ENCODE results near the gene ACSF3. TPM values are rescaled to one million over a fixed set of nuclear protein-coding genes. Genes with fewer than 3 reads are reported as not detected.

Gene ACSF3
- total and polyA plus RNA-seq, 4 donors: 15.3 to 27.3 (median 18.8) TPM

DNA sequence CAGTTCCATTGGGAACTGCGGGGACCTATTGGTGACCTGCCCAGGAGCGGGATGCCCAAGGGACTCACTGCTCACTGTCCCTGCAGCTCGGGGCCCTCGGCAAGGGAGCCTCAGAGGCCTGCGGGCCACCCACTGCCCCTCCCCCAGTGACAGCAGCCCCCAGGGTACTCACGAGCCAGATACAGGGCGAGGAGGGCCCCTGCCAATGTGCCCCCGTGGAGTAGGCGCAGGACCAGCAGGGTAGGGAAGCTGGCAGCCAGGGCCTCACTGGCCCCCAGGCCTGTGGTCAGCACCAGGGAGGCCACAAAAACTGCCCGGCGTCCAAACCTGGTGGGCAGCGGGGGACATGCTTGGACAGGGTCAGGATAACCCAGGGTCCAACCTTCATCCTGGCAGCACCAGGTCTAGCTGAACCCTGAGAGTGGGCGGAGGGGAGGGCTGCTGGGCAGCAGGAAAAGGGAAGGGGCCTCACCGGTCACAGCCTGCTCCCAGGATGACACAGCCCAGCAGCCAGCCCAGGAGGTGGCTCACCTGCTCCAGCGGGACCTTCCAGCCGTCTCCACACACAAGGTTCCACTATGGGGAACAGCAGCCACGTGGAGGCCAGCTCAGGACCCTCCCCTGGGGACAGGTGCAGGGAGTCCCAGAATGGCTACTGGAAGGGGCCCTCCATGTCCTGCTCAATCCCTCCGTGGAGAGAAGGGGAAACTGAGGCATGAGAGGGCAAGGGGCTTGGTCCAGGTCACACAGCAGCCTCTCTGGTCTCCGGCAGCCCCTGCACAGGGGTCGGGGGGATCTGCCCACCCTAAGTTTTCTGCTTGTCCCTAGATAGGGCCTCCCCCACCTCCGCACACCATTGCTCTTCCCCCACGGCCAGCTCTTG, 105.8 kb downstream of the ACSF3 start (continued):
- TF ChIP-seq, protein P1, sequence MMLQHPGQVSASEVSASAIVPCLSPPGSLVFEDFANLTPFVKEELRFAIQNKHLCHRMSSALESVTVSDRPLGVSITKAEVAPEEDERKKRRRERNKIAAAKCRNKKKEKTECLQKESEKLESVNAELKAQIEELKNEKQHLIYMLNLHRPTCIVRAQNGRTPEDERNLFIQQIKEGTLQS (IDR thresholded peaks at IDR 0.05): no peak
- TF ChIP-seq, protein P2, sequence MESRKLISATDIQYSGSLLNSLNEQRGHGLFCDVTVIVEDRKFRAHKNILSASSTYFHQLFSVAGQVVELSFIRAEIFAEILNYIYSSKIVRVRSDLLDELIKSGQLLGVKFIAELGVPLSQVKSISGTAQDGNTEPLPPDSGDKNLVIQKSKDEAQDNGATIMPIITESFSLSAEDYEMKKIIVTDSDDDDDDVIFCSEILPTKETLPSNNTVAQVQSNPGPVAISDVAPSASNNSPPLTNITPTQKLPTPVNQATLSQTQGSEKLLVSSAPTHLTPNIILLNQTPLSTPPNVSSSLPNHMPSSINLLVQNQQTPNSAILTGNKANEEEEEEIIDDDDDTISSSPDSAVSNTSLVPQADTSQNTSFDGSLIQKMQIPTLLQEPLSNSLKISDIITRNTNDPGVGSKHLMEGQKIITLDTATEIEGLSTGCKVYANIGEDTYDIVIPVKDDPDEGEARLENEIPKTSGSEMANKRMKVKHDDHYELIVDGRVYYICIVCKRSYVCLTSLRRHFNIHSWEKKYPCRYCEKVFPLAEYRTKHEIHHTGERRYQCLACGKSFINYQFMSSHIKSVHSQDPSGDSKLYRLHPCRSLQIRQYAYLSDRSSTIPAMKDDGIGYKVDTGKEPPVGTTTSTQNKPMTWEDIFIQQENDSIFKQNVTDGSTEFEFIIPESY (IDR thresholded peaks at IDR 0.05): no peak

DNA sequence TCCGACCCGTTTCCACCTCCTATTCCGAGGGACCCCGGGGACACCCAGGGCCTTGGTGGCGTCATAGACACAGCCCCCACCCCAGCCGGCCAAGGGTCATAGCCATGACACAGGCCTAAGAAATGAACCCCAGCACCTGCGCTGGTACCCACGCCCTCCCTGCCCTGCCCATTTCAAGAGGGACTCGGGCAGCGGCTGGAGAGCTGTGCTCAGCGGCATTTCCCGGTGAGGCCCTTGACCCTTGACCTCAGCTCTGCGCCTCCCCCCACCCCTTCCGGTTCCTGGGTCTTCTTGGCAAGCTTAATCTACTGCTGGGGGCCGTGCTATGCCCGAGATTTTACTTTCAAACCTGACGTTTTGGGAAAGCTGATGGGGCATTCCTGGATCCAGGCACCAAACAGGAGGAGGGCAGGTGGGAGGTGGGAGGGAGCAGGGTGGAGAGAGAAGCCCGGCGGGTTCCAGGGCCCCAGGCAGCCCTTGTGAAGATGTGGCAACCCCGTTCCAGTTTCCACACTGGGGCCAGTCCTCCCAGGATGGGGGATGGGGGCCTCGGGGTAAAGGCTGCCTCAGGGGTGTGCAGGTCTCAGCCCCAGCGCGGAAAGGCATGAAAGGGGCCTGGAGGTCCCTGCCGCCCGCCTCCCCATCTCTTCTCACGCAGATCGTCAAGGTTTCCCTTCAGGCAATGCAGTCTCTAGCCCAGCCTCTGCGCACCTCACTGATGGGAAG, 106.6 kb downstream of the ACSF3 start, which contains the start of gene SLC22A31:
Gene SLC22A31 (minus strand): TSS at position 414 of the 726 bp plus-strand sequence. CDS start 36 bp downstream, at position 378.
- peak within 1 kb of the TSS in 1 of 3 donors; percentile 41 for H3K4me3 ChIP-seq (ENCODE audit: low read depth in 1 of 3, low read length in 3 of 3)
- H3K9me3 ChIP-seq (ENCODE audit: control insufficient read depth in 4 of 4, low read length in 3 of 4): peaks cover 0 to 6% (median 1%) of the 10 kb centered on the region in 4 donors
- H3K27me3 ChIP-seq (ENCODE audit: control insufficient read depth in 4 of 4, insufficient read depth in 4 of 4, low read length in 3 of 4): peaks cover 0 to 13% (median 10%) of the 10 kb centered on the region in 4 donors
- no peak within 1 kb of the TSS for H3K27ac ChIP-seq (ENCODE audit: low read depth in 1 of 2, low read length in 2 of 2)
- 16% methylated on average over 28 of the region's 28 CpGs for WGBS
- H3K4me1 ChIP-seq (ENCODE audit: control insufficient read depth in 4 of 4, insufficient read depth in 4 of 4, low read length in 3 of 4): peaks cover 0 to 10% (median 9%) of the 10 kb centered on the region in 4 donors
- DNase-seq (ENCODE audit: low spot score): no peak
- no peak for TF ChIP-seq EGR1 (IDR thresholded peaks at IDR 0.05; ENCODE audit: low read depth in 2 of 2)
- no peak for TF ChIP-seq HNF4A (conservative IDR thresholded peaks at IDR 0.05)
- TF ChIP-seq, protein P2 (IDR thresholded peaks at IDR 0.05): no peak
- TF ChIP-seq SP1 (IDR thresholded peaks at IDR 0.05): no peak
- no peak for TF ChIP-seq TAF1 (conservative IDR thresholded peaks at IDR 0.05)
- TF ChIP-seq, protein P3, sequence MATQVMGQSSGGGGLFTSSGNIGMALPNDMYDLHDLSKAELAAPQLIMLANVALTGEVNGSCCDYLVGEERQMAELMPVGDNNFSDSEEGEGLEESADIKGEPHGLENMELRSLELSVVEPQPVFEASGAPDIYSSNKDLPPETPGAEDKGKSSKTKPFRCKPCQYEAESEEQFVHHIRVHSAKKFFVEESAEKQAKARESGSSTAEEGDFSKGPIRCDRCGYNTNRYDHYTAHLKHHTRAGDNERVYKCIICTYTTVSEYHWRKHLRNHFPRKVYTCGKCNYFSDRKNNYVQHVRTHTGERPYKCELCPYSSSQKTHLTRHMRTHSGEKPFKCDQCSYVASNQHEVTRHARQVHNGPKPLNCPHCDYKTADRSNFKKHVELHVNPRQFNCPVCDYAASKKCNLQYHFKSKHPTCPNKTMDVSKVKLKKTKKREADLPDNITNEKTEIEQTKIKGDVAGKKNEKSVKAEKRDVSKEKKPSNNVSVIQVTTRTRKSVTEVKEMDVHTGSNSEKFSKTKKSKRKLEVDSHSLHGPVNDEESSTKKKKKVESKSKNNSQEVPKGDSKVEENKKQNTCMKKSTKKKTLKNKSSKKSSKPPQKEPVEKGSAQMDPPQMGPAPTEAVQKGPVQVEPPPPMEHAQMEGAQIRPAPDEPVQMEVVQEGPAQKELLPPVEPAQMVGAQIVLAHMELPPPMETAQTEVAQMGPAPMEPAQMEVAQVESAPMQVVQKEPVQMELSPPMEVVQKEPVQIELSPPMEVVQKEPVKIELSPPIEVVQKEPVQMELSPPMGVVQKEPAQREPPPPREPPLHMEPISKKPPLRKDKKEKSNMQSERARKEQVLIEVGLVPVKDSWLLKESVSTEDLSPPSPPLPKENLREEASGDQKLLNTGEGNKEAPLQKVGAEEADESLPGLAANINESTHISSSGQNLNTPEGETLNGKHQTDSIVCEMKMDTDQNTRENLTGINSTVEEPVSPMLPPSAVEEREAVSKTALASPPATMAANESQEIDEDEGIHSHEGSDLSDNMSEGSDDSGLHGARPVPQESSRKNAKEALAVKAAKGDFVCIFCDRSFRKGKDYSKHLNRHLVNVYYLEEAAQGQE (IDR thresholded peaks at IDR 0.05): no peak
- TF ChIP-seq, protein P4, sequence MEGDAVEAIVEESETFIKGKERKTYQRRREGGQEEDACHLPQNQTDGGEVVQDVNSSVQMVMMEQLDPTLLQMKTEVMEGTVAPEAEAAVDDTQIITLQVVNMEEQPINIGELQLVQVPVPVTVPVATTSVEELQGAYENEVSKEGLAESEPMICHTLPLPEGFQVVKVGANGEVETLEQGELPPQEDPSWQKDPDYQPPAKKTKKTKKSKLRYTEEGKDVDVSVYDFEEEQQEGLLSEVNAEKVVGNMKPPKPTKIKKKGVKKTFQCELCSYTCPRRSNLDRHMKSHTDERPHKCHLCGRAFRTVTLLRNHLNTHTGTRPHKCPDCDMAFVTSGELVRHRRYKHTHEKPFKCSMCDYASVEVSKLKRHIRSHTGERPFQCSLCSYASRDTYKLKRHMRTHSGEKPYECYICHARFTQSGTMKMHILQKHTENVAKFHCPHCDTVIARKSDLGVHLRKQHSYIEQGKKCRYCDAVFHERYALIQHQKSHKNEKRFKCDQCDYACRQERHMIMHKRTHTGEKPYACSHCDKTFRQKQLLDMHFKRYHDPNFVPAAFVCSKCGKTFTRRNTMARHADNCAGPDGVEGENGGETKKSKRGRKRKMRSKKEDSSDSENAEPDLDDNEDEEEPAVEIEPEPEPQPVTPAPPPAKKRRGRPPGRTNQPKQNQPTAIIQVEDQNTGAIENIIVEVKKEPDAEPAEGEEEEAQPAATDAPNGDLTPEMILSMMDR (IDR thresholded peaks at IDR 0.05; ENCODE audit: low read depth, low read length, missing input control): no peak
- no peak for TF ChIP-seq FOXA2 (IDR thresholded peaks at IDR 0.05)
- TF ChIP-seq GABPA (IDR thresholded peaks at IDR 0.05 in 1 of 2, conservative IDR thresholded peaks at IDR 0.05 in 1 of 2): no peak
- no peak for TF ChIP-seq RXRA (IDR thresholded peaks at IDR 0.05)
- TF ChIP-seq NR2F2 (IDR thresholded peaks at IDR 0.05): no peak
- TF ChIP-seq, protein P1 (IDR thresholded peaks at IDR 0.05): no peak
- TF ChIP-seq, protein P5, sequence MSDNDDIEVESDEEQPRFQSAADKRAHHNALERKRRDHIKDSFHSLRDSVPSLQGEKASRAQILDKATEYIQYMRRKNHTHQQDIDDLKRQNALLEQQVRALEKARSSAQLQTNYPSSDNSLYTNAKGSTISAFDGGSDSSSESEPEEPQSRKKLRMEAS (IDR thresholded peaks at IDR 0.05): no peak
- TF ChIP-seq HNF4G (IDR thresholded peaks at IDR 0.05): no peak
- H3K9ac ChIP-seq (ENCODE audit: low read depth in 1 of 2, low read length in 2 of 2): no peak within 1 kb of the TSS
- no peaks in the 10 kb centered on the region for H3K36me3 ChIP-seq (ENCODE audit: control insufficient read depth in 4 of 4, insufficient read depth in 3 of 4, low read depth in 1 of 4, low read length in 3 of 4)
